Naive thymus-derived CD4-positive, alpha-beta T cell (primary cell): Measurements from ENCODE around the gene SIAE. TPM values are rescaled to one million over a fixed set of nuclear protein-coding genes. Genes with fewer than 3 reads are reported as not detected.

ENCODE experiments used
- ATAC-seq: fragments of 150-1000 bp; cut with Tn5 transposase; 2 replicates; pipeline ENCODE4 v1.10.0; 2021; ENCODE audit warnings: mild to moderate bottlenecking, moderate library complexity
- CTCF ChIA-PET: fragments of 350-600 bp; sonication (Branson Sonifier 250); formaldehyde crosslinking; loops from one replicate; lab custom pipeline; 2021; ENCODE audit warnings: antibody characterized with exemption; lab: Charles Lee
- POLR2A ChIA-PET: fragments of 350-600 bp; sonication (Branson Sonifier 250); formaldehyde crosslinking; loops from one replicate; lab custom pipeline; 2021; ENCODE audit warnings: antibody characterized with exemption, inconsistent platforms; lab: Charles Lee
- DNase-seq, 9 donors: peaks; one replicate each; pipeline versions ENCODE4 v3.0.0 to v3.0.0-alpha.2; 2020 to 2022; ENCODE audit warnings: mixed read lengths in 1 of 9
- H3K27ac ChIP-seq: one replicate; pipeline ENCODE4 v1.7.0; 2013; ENCODE audit warnings: mild to moderate bottlenecking, low read depth, low read length, moderate library complexity
- H3K27me3 ChIP-seq, 2 donors: one replicate each; pipeline ENCODE4 v1.7.0; 2013; ENCODE audit warnings: low read length in 2 of 2, mild to moderate bottlenecking in 2 of 2, moderate library complexity in 2 of 2; ENCODE audit not compliant: control insufficient read depth in 2 of 2, insufficient read depth in 2 of 2
- H3K36me3 ChIP-seq, 3 experiments: 1 replicate in 2 of 3; 2 replicates in 1 of 3; pipeline ENCODE4 v1.7.0; 2013; ENCODE audit warnings: low read length in 3 of 3, mild to moderate bottlenecking in 3 of 3, moderate library complexity in 1 of 3; ENCODE audit not compliant: insufficient read depth in 3 of 3, control insufficient read depth in 2 of 3
- H3K4me1 ChIP-seq, 2 donors: one replicate each; pipeline ENCODE4 v1.7.0; 2013; ENCODE audit warnings: low read length in 2 of 2, mild to moderate bottlenecking in 2 of 2, moderate library complexity in 1 of 2; ENCODE audit not compliant: control insufficient read depth in 2 of 2, insufficient read depth in 2 of 2
- H3K4me3 ChIP-seq: 2 replicates; pipeline ENCODE4 v1.7.0; 2013; ENCODE audit warnings: mild to moderate bottlenecking, low read length
- H3K9me3 ChIP-seq, 3 experiments: 1 replicate in 2 of 3; 2 replicates in 1 of 3; pipeline ENCODE4 v1.7.0; 2013; ENCODE audit warnings: low read length in 3 of 3; ENCODE audit not compliant: control insufficient read depth in 2 of 3
- H3K27ac Mint-ChIP-seq, 9 donors: one replicate each; pipeline ENCODE4 v1.8.0; 2020 to 2022; ENCODE audit warnings: mixed read lengths in 9 of 9, mild to moderate bottlenecking in 8 of 9, moderate library complexity in 5 of 9, inconsistent platforms in 2 of 9
- H3K27me3 Mint-ChIP-seq, 5 donors: one replicate each; pipeline ENCODE4 v1.8.0; 2021 to 2022; ENCODE audit warnings: mixed read lengths in 5 of 5, mild to moderate bottlenecking in 1 of 5
- H3K36me3 Mint-ChIP-seq, 5 donors: one replicate each; pipeline ENCODE4 v1.8.0; 2020 to 2022; ENCODE audit warnings: mixed read lengths in 5 of 5, mild to moderate bottlenecking in 3 of 5, inconsistent platforms in 1 of 5
- H3K4me1 Mint-ChIP-seq, 7 donors: one replicate each; pipeline ENCODE4 v1.8.0; 2020 to 2022; ENCODE audit warnings: mixed read lengths in 7 of 7, mild to moderate bottlenecking in 3 of 7, inconsistent platforms in 1 of 7
- H3K4me3 Mint-ChIP-seq, 10 donors: one replicate each; pipeline ENCODE4 v1.8.0; 2020 to 2022; ENCODE audit warnings: mild to moderate bottlenecking in 10 of 10, mixed read lengths in 10 of 10, moderate library complexity in 6 of 10, inconsistent platforms in 2 of 10
- H3K9me3 Mint-ChIP-seq, 11 donors: one replicate each; pipeline ENCODE4 v1.8.0; 2020 to 2022; ENCODE audit warnings: mixed read lengths in 11 of 11, mild to moderate bottlenecking in 4 of 11, inconsistent platforms in 1 of 11, moderate library complexity in 1 of 11
- intact Hi-C, 2 donors: fragments of 100-400 bp; cut with micrococcal nuclease; formaldehyde crosslinking; loops; one replicate each; pipeline ENCODE4 v1.15.1; 2023
- polyA plus RNA-seq, 2 donors: library from polyadenylated mRNA; unstranded; fragments of 300-500 nt; fragmentation: Illumina TruSeq; gene quantifications; one replicate each; pipeline ENCODE4 v1.2.3, GENCODE V29; 2021
- total RNA-seq, 6 experiments: library from RNA in 5 of 6; stranded (reverse) in 5 of 6; gene quantifications; 1 replicate in 5 of 6; 2 replicates in 1 of 6; pipeline ENCODE4 v1.2.3 and lab custom pipeline; 2021 to 2026

The SIAE gene
- total and polyA plus RNA-seq, 7 experiments from 2014 or later, result 2.7 to 11.3 (median 8.5) TPM

GRCh38 chr11:124693142-124693541, 19.6 kb upstream of the SIAE start:
- no peak overlapping the region for H3K27ac ChIP-seq
- no peaks in the 10 kb centered on the region for H3K4me1 Mint-ChIP-seq
- H3K27me3 ChIP-seq, result no peaks in the 10 kb centered on the region
- no peak overlapping the region for H3K4me3 ChIP-seq
- peaks cover 0 to 18% (median 0%) of the 10 kb centered on the region in 5 donors for H3K27me3 Mint-ChIP-seq
- ChIA-PET POLR2A (no interaction called here), CTCF (no interaction called here)
- no peak for ATAC-seq
- H3K9me3 ChIP-seq, result no peaks in the 10 kb centered on the region
- DNase-seq, result no peak
- H3K4me1 ChIP-seq, result no peaks in the 10 kb centered on the region
- no peak overlapping the region for H3K4me3 Mint-ChIP-seq
- H3K36me3 ChIP-seq, result no peaks in the 10 kb centered on the region
- H3K36me3 Mint-ChIP-seq, result peaks cover 0 to 7% (median 0%) of the 10 kb centered on the region in 5 donors
- intact Hi-C loops, result no loop called here
- H3K9me3 Mint-ChIP-seq, result peaks cover 0 to 2% (median 0%) of the 10 kb centered on the region in 11 donors
- no peak overlapping the region for H3K27ac Mint-ChIP-seq

GRCh38 chr11:124682443-124682842, 8.9 kb upstream of the SIAE start:
- H3K27me3 Mint-ChIP-seq, result peaks cover 0 to 12% (median 0%) of the 10 kb centered on the region in 5 donors
- H3K4me1 Mint-ChIP-seq, result no peaks in the 10 kb centered on the region
- no peak overlapping the region for H3K4me3 Mint-ChIP-seq
- H3K9me3 Mint-ChIP-seq, result peaks cover 0 to 56% (median 21%) of the 10 kb centered on the region in 11 donors
- Histone ChIP-seq H3K27ac (no peak overlapping the region), H3K9me3 (peaks cover 0 to 10% (median 4%) of the 10 kb centered on the region in 3 experiments), H3K4me3 (no peak overlapping the region), H3K36me3 (no peaks in the 10 kb centered on the region), H3K27me3 (no peaks in the 10 kb centered on the region), H3K4me1 (no peaks in the 10 kb centered on the region)
- H3K36me3 Mint-ChIP-seq, result peaks cover 12 to 33% (median 18%) of the 10 kb centered on the region in 5 donors
- ChIA-PET CTCF (interaction anchor here (0.5 to 1.1 kb wide), 2 partner anchors 12 to 150 kb away, joined by 3 read pairs; no protein-coding TSS in a partner anchor), POLR2A (interaction anchor here (0.6 kb wide), 1 partner anchor 1933 kb away, joined by 3 read pairs; no protein-coding TSS in a partner anchor)
- DNase-seq (no peak), ATAC-seq (no peak)
- H3K27ac Mint-ChIP-seq, result no peak overlapping the region
- intact Hi-C loops, result no loop called here

- no peak overlapping the region for H3K4me3 ChIP-seq
- no peak overlapping the region for H3K4me3 Mint-ChIP-seq
- H3K9me3 Mint-ChIP-seq, result peaks cover 0 to 47% (median 17%) of the 10 kb centered on the region in 11 donors
- H3K36me3 Mint-ChIP-seq, result peaks cover 10 to 25% (median 12%) of the 10 kb centered on the region in 5 donors
- intact Hi-C loops, result no loop called here
- H3K27me3 ChIP-seq, result no peaks in the 10 kb centered on the region
- CTCF ChIA-PET, result no interaction called here
- POLR2A ChIA-PET, result no interaction called here
- H3K9me3 ChIP-seq, result peaks cover 0 to 10% (median 4%) of the 10 kb centered on the region in 3 experiments
- H3K4me1 Mint-ChIP-seq, result peaks cover 0 to 1% (median 0%) of the 10 kb centered on the region in 7 donors
- H3K27ac ChIP-seq, result no peak overlapping the region
- H3K27ac Mint-ChIP-seq, result no peak overlapping the region
- DNase-seq, result no peak
- no peaks in the 10 kb centered on the region for H3K36me3 ChIP-seq
- ATAC-seq, result no peak
- peaks cover 0 to 16% (median 0%) of the 10 kb centered on the region in 5 donors for H3K27me3 Mint-ChIP-seq
- no peaks in the 10 kb centered on the region for H3K4me1 ChIP-seq
Observed at GRCh38 chr11:124681421-124681820, 7.9 kb upstream of the SIAE start.

GRCh38 chr11:124678416-124678815, 4.9 kb upstream of the SIAE start:
- CTCF ChIA-PET, result interaction anchor here (0.9 kb wide), 1 partner anchor 8 kb away, joined by 3 read pairs; no protein-coding TSS in a partner anchor
- no peak overlapping the region for H3K27ac Mint-ChIP-seq
- Histone ChIP-seq H3K27ac (no peak overlapping the region), H3K4me1 (peaks cover 7% of the 10 kb centered on the region in 2 donors), H3K36me3 (peaks cover 0 to 2% (median 0%) of the 10 kb centered on the region in 3 experiments), H3K9me3 (peaks cover 0 to 10% (median 4%) of the 10 kb centered on the region in 3 experiments), H3K27me3 (no peaks in the 10 kb centered on the region), H3K4me3 (no peak overlapping the region)
- intact Hi-C loops, result no loop called here
- peaks cover 0 to 11% (median 0%) of the 10 kb centered on the region in 5 donors for H3K27me3 Mint-ChIP-seq
- POLR2A ChIA-PET, result interaction anchor here (0.7 to 2.0 kb wide), 2 partner anchors 32 to 68 kb away, joined by 3 to 5 read pairs; no protein-coding TSS in a partner anchor
- peaks cover 7 to 14% (median 9%) of the 10 kb centered on the region in 5 donors for H3K36me3 Mint-ChIP-seq
- no peak overlapping the region for H3K4me3 Mint-ChIP-seq
- peaks cover 0 to 26% (median 12%) of the 10 kb centered on the region in 11 donors for H3K9me3 Mint-ChIP-seq
- H3K4me1 Mint-ChIP-seq, result peaks cover 5 to 18% (median 12%) of the 10 kb centered on the region in 7 donors
- no peak for ATAC-seq
- no peak for DNase-seq

GRCh38 chr11:124676386-124676785, 2.8 kb upstream of the SIAE start:
- Mint-ChIP-seq H3K27ac (no peak overlapping the region), H3K9me3 (peaks cover 0 to 5% (median 0%) of the 10 kb centered on the region in 11 donors), H3K4me1 (peaks cover 12 to 32% (median 26%) of the 10 kb centered on the region in 7 donors), H3K27me3 (peaks cover 0 to 11% (median 0%) of the 10 kb centered on the region in 5 donors), H3K4me3 (peak overlapping the region in 1 of 10 donors; percentile 27), H3K36me3 (peaks cover 0 to 3% (median 0%) of the 10 kb centered on the region in 5 donors)
- POLR2A ChIA-PET, result interaction anchor here (0.7 to 2.0 kb wide), 2 partner anchors 68 to 70 kb away, joined by 4 to 8 read pairs; no protein-coding TSS in a partner anchor
- intact Hi-C loops, result no loop called here
- peaks cover 14 to 18% of the 10 kb centered on the region in 2 donors for H3K4me1 ChIP-seq
- no peak overlapping the region for H3K27ac ChIP-seq
- ATAC-seq (no peak), DNase-seq (no peak)
- no peak overlapping the region for H3K4me3 ChIP-seq
- peaks cover 0 to 4% (median 0%) of the 10 kb centered on the region in 3 experiments for H3K36me3 ChIP-seq
- no peaks in the 10 kb centered on the region for H3K27me3 ChIP-seq
- CTCF ChIA-PET, result interaction anchor here (0.6 to 1.2 kb wide), 2 partner anchors 41 to 61 kb away, joined by 3 to 4 read pairs; no protein-coding TSS in a partner anchor
- H3K9me3 ChIP-seq, result no peaks in the 10 kb centered on the region

GRCh38 chr11:124674571-124674970, 1.0 kb upstream of the SIAE start:
- Histone ChIP-seq H3K4me3 (peak overlapping the region; percentile 76), H3K9me3 (no peaks in the 10 kb centered on the region), H3K27me3 (no peaks in the 10 kb centered on the region), H3K36me3 (peaks cover 0 to 4% (median 0%) of the 10 kb centered on the region in 3 experiments), H3K4me1 (peaks cover 14 to 36% of the 10 kb centered on the region in 2 donors), H3K27ac (peak overlapping the region; percentile 91)
- intact Hi-C loops, result loop anchor here (5.0 kb wide), 2 partner anchors 557 to 1213 kb away; partner anchors contain the start of genes HYLS1 (in 2 of the 2) and VWA5A (in 1 of the 2)
- CTCF ChIA-PET, result interaction anchor here (0.9 to 3.4 kb wide), 4 partner anchors 82 to 123 kb away, joined by 3 to 12 read pairs (median 4); no protein-coding TSS in a partner anchor
- ATAC-seq (no peak), DNase-seq (no peak)
- Mint-ChIP-seq H3K36me3 (peaks cover 0 to 4% (median 0%) of the 10 kb centered on the region in 5 donors), H3K9me3 (peaks cover 0 to 5% (median 0%) of the 10 kb centered on the region in 11 donors), H3K27me3 (peaks cover 0 to 4% (median 0%) of the 10 kb centered on the region in 5 donors), H3K27ac (peak overlapping the region in 7 of 9 donors; percentile 94 to 100 (median 98)), H3K4me1 (peaks cover 22 to 39% (median 31%) of the 10 kb centered on the region in 7 donors), H3K4me3 (peak overlapping the region in 9 of 10 donors; percentile 82 to 94 (median 91))
- POLR2A ChIA-PET, result interaction anchor here (0.7 to 7.4 kb wide), 5 partner anchors 17 to 215 kb away, joined by 3 to 112 read pairs (median 10); partner anchors contain the start of genes MSANTD2, TBRG1 and VSIG2
